B cell (primary cell): ENCODE data around the gene ADCK2. TPM values are rescaled to one million over a fixed set of nuclear protein-coding genes. Genes with fewer than 3 reads are reported as not detected.

ENCODE experiments used
- ATAC-seq: fragments of 200-7000 bp; cut with Tn5 transposase; one replicate; pipeline ENCODE4 v1.10.0; 2021; ENCODE audit warnings: low read depth, mild to moderate bottlenecking, moderate number of reproducible peaks, moderate library complexity
- CTCF ChIA-PET: fragments of 350-600 bp; sonication (Branson Sonifier 250); formaldehyde crosslinking; loops from one replicate; lab custom pipeline; 2021; ENCODE audit warnings: antibody characterized with exemption, inconsistent platforms; lab: Charles Lee
- POLR2A ChIA-PET: fragments of 350-600 bp; sonication (Branson Sonifier 250); formaldehyde crosslinking; loops from one replicate; lab custom pipeline; 2021; ENCODE audit warnings: antibody characterized with exemption; lab: Charles Lee
- DNase-seq: peaks from one replicate; pipeline ENCODE4 v3.0.0; 2013
- H2AFZ ChIP-seq: 2 replicates; pipeline ENCODE4 v1.6.1; 2012; ENCODE audit warnings: mild to moderate bottlenecking, low read depth, low read length; ENCODE audit not compliant: insufficient read depth, poor library complexity, severe bottlenecking
- H3K27ac ChIP-seq, 2 donors: 1 replicate in 1 of 2; 2 replicates in 1 of 2; pipeline ENCODE4 v1.5.1; 2012 to 2013; ENCODE audit warnings: low read length in 2 of 2, mild to moderate bottlenecking in 2 of 2, moderate library complexity in 1 of 2
- H3K27me3 ChIP-seq, 4 experiments: fragments of 200-600 bp in 1 of 4; sonication (generic) in 1 of 4; replicated peaks in 1 of 4; 1 replicate in 2 of 4; 2 replicates in 2 of 4; pipeline versions ENCODE4 v1.6.1 to v1.7.0; 2013 to 2016; ENCODE audit warnings: low read length in 3 of 4, mild to moderate bottlenecking in 2 of 4, mixed read lengths in 1 of 4, moderate library complexity in 1 of 4; ENCODE audit not compliant: insufficient read depth in 4 of 4, control insufficient read depth in 3 of 4; ENCODE audit errors: control extremely low read depth in 1 of 4
- H3K36me3 ChIP-seq, 2 experiments: replicated peaks in 1 of 2; 1 replicate in 1 of 2; 2 replicates in 1 of 2; pipeline versions ENCODE4 v1.6.1 to v1.7.1; 2013; ENCODE audit warnings: low read length in 1 of 2; ENCODE audit not compliant: insufficient read depth in 2 of 2, control insufficient read depth in 1 of 2; ENCODE audit errors: control extremely low read depth in 1 of 2, extremely low read depth in 1 of 2
- H3K4me1 ChIP-seq, 2 donors: fragments of 200-600 bp in 1 of 2; sonication (generic) in 1 of 2; 1 replicate in 1 of 2; 2 replicates in 1 of 2; pipeline versions ENCODE4 v1.5.1 to v1.6.1; 2013 to 2017; ENCODE audit warnings: low read length in 2 of 2; ENCODE audit not compliant: control insufficient read depth in 2 of 2, insufficient read depth in 2 of 2
- H3K4me2 ChIP-seq: replicated peaks from 2 replicates; pipeline ENCODE3; 2012; ENCODE audit warnings: mild to moderate bottlenecking, low read depth, low read length; ENCODE audit not compliant: poor library complexity, severe bottlenecking
- H3K4me3 ChIP-seq, 5 experiments: fragments of 200-600 bp in 1 of 5; sonication (generic) in 1 of 5; 1 replicate in 3 of 5; 2 replicates in 2 of 5; pipeline versions ENCODE4 v1.5.1 to v1.7.0; 2011 to 2016; ENCODE audit warnings: low read length in 4 of 5, mild to moderate bottlenecking in 4 of 5, low read depth in 2 of 5, control low read depth in 1 of 5, moderate library complexity in 1 of 5; ENCODE audit not compliant: insufficient read depth in 1 of 5; ENCODE audit errors: control extremely low read depth in 1 of 5, extremely low read depth in 1 of 5
- H3K79me2 ChIP-seq: fragments of 200-600 bp; sonication (generic); one replicate; pipeline ENCODE4 v1.6.0; 2016; ENCODE audit warnings: low read length; ENCODE audit not compliant: control insufficient read depth, insufficient read depth
- H3K9ac ChIP-seq: fragments of 200-600 bp; sonication (generic); 2 replicates; pipeline ENCODE4 v1.6.1; 2017; ENCODE audit warnings: mild to moderate bottlenecking, low read length, moderate library complexity
- H3K9me3 ChIP-seq, 3 donors: one replicate each; pipeline versions ENCODE4 v1.6.1 to v1.7.1; 2013; ENCODE audit warnings: low read length in 2 of 3; ENCODE audit not compliant: control insufficient read depth in 2 of 3, insufficient read depth in 1 of 3; ENCODE audit errors: control extremely low read depth in 1 of 3
- H4K20me1 ChIP-seq: 2 replicates; pipeline ENCODE4 v1.6.0; 2012; ENCODE audit warnings: mild to moderate bottlenecking, low read length; ENCODE audit not compliant: insufficient read depth, control insufficient read depth, poor library complexity, severe bottlenecking
- H3K27ac Mint-ChIP-seq: one replicate; pipeline ENCODE4 v1.8.0; 2021; ENCODE audit warnings: mixed read lengths
- H3K27me3 Mint-ChIP-seq: one replicate; pipeline ENCODE4 v1.8.0; 2021; ENCODE audit warnings: mixed read lengths
- H3K4me1 Mint-ChIP-seq: one replicate; pipeline ENCODE4 v1.8.0; 2021; ENCODE audit warnings: mixed read lengths
- H3K4me3 Mint-ChIP-seq: one replicate; pipeline ENCODE4 v1.8.0; 2021; ENCODE audit warnings: mixed read lengths
- H3K9me3 Mint-ChIP-seq: one replicate; pipeline ENCODE4 v1.8.0; 2022; ENCODE audit warnings: mixed read lengths; ENCODE audit not compliant: insufficient read depth
- CTCF ChIP-seq: fragments of 200-600 bp; IDR thresholded peaks from one replicate; pipeline ENCODE4 v1.8.0; 2022; ENCODE audit warnings: antibody characterized with exemption, mild to moderate bottlenecking
- EZH2 ChIP-seq: IDR thresholded peaks from 2 replicates; pipeline ENCODE4 v1.6.1; 2012; ENCODE audit warnings: borderline replicate concordance, low read depth, mild to moderate bottlenecking, moderate library complexity, low read length; ENCODE audit not compliant: insufficient read depth, poor library complexity, severe bottlenecking
- WGBS: methylation state at CpG from one replicate; pipeline ENCODE4 v1.1.5; 2013; ENCODE audit warnings: missing lambda C conversion rate; ENCODE audit not compliant: insufficient coverage; 5-methylcytosine and 5-hydroxymethylcytosine counted together
- intact Hi-C: fragments of 100-400 bp; cut with micrococcal nuclease; formaldehyde crosslinking; loops from one replicate; pipeline ENCODE4 v1.10.0; 2022
- polyA plus RNA-seq: library from polyadenylated mRNA; depleted of rRNA; stranded (reverse); fragments of >200 nt; gene quantifications from 2 replicates; pipeline ENCODE4 v1.2.3, GENCODE V29; 2012
- total RNA-seq, 2 donors: library from RNA; stranded (reverse); fragments of 120-200 nt in 1 of 2; gene quantifications; 1 replicate in 1 of 2; 2 replicates in 1 of 2; pipeline versions ENCODE4 v1.2.3 to v1.2.4, GENCODE V29; 2013 to 2022

Gene ADCK2
- total and polyA plus RNA-seq, 2 donors (not counting 1 experiment from before 2014, with no cell fraction given), result 13.3 to 32.6 TPM

GRCh38 chr7:140670343-140670935, 2.3 kb upstream of the ADCK2 start:
- ATAC-seq (no peak), DNase-seq (no peak)
- Mint-ChIP-seq H3K4me1 (peaks cover 27% of the 10 kb centered on the region), H3K27ac (no peak overlapping the region), H3K9me3 (no peaks in the 10 kb centered on the region), H3K4me3 (no peak overlapping the region), H3K27me3 (no peaks in the 10 kb centered on the region)
- ChIA-PET POLR2A (interaction anchor here (0.6 kb wide), 1 partner anchor 22 kb away, joined by 4 read pairs; no protein-coding TSS in a partner anchor), CTCF (no interaction called here)
- TF ChIP-seq CTCF (no peak), EZH2 (no peak)
- peaks cover 24 to 28% of the 10 kb centered on the region in 2 donors for H3K4me1 ChIP-seq
- H3K27ac ChIP-seq, result no peak overlapping the region
- H3K36me3 ChIP-seq, result no peaks in the 10 kb centered on the region
- H3K27me3 ChIP-seq, result no peaks in the 10 kb centered on the region
- WGBS, result 56% methylated on average over 3 of the region's 4 CpGs
- intact Hi-C loops, result loop anchor here (5.0 to 10.0 kb wide), 3 partner anchors 37 to 1326 kb away; partner anchors contain the start of genes FMC1 and SLC37A3
- H4K20me1 ChIP-seq, result no peaks in the 10 kb centered on the region
- H3K4me3 ChIP-seq, result no peak overlapping the region
- H2AFZ ChIP-seq, result no peak overlapping the region
- H3K9ac ChIP-seq, result no peak overlapping the region
- H3K4me2 ChIP-seq, result no peak overlapping the region
- peaks cover 0 to 7% (median 0%) of the 10 kb centered on the region in 3 donors for H3K9me3 ChIP-seq
- H3K79me2 ChIP-seq, result no peaks in the 10 kb centered on the region

GRCh38 chr7:140671966-140672365, 779 bp upstream of the ADCK2 start:
- no peaks in the 10 kb centered on the region for H3K27me3 ChIP-seq
- H3K4me1 Mint-ChIP-seq, result peaks cover 43% of the 10 kb centered on the region
- no peak overlapping the region for H3K9ac ChIP-seq
- H3K27ac ChIP-seq, result no peak overlapping the region
- intact Hi-C loops, result loop anchor here (2.0 to 10.0 kb wide), 6 partner anchors 15 to 1327 kb away; partner anchors contain the start of genes FMC1, KDM7A, MRPS33 and SLC37A3
- H3K9me3 ChIP-seq, result peaks cover 0 to 7% (median 0%) of the 10 kb centered on the region in 3 donors
- CTCF ChIA-PET, result interaction anchor here (1.0 to 1.7 kb wide), 2 partner anchors 11 to 18 kb away, joined by 3 to 4 read pairs; no protein-coding TSS in a partner anchor
- no peaks in the 10 kb centered on the region for H3K27me3 Mint-ChIP-seq
- peak overlapping the region; percentile 78 for H3K27ac Mint-ChIP-seq
- DNase-seq (no peak), ATAC-seq (no peak)
- peak overlapping the region; percentile 80 for H3K4me2 ChIP-seq
- TF ChIP-seq CTCF (no peak), EZH2 (no peak)
- no peaks in the 10 kb centered on the region for H4K20me1 ChIP-seq
- H3K4me3 Mint-ChIP-seq, result peak overlapping the region; percentile 85
- H3K79me2 ChIP-seq, result peaks cover 4% of the 10 kb centered on the region
- no peaks in the 10 kb centered on the region for H3K36me3 ChIP-seq
- peak overlapping the region; percentile 90 for H2AFZ ChIP-seq
- peaks cover 40 to 43% of the 10 kb centered on the region in 2 donors for H3K4me1 ChIP-seq
- POLR2A ChIA-PET, result no interaction called here
- WGBS, result 91% methylated on average over 13 of the region's 15 CpGs
- peak overlapping the region in 1 of 5 experiments; percentile 76 for H3K4me3 ChIP-seq
- no peaks in the 10 kb centered on the region for H3K9me3 Mint-ChIP-seq
